Measurements from ENCODE around the gene PIH1D1. TPM values are rescaled to one million over a fixed set of nuclear protein-coding genes. Genes with fewer than 3 reads are reported as not detected.

The PIH1D1 gene
- total RNA-seq, 1 experiment from 2014 or later = 99.2 TPM

Other genes with a start within 250 kb of the PIH1D1 start
- 0.16 and 0.85 TPM in 2 replicates for gene SLC6A16, start 126.6 kb downstream of the PIH1D1 start, total RNA-seq (2014; rRNA removed; shearing (Covaris generic))
- not detected in 2 replicates for gene CD37, start 116.4 kb downstream of the PIH1D1 start, total RNA-seq (2014; rRNA removed; shearing (Covaris generic))
- 48.7 and 54.3 TPM in 2 replicates for gene TEAD2, start 89.4 kb downstream of the PIH1D1 start, total RNA-seq (2014; rRNA removed; shearing (Covaris generic))
- 0.08 and 3.8 TPM in 2 replicates for gene DKKL1, start 87.9 kb downstream of the PIH1D1 start, total RNA-seq (2014; rRNA removed; shearing (Covaris generic))
- not detected in 2 replicates for gene KASH5, start 63.6 kb downstream of the PIH1D1 start, total RNA-seq (2014; rRNA removed; shearing (Covaris generic))
- gene PTH2, start 28.4 kb downstream of the PIH1D1 start, total RNA-seq (2014; rRNA removed; shearing (Covaris generic)) = not detected in 2 replicates
- gene GFY, start 26.4 kb downstream of the PIH1D1 start, total RNA-seq (2014; rRNA removed; shearing (Covaris generic)) = not detected in 2 replicates
- gene SLC17A7, start 10.3 kb downstream of the PIH1D1 start, total RNA-seq (2014; rRNA removed; shearing (Covaris generic)) = 0.25 and 0.45 TPM in 2 replicates
- gene ALDH16A1, start 1.4 kb upstream of the PIH1D1 start, total RNA-seq (2014; rRNA removed; shearing (Covaris generic)) = 17.0 and 25.7 TPM in 2 replicates
- gene FLT3LG, start 22.4 kb upstream of the PIH1D1 start, total RNA-seq (2014; rRNA removed; shearing (Covaris generic)) = 2.6 and 6.0 TPM in 2 replicates
- 3,219 and 3,620 TPM in 2 replicates for gene RPL13A, start 35.8 kb upstream of the PIH1D1 start, total RNA-seq (2014; rRNA removed; shearing (Covaris generic))
- gene RPS11, start 44.6 kb upstream of the PIH1D1 start, total RNA-seq (2014; rRNA removed; shearing (Covaris generic)) = 6,191 and 6,227 TPM in 2 replicates
- 2.3 and 2.7 TPM in 2 replicates for gene FCGRT, start 60.8 kb upstream of the PIH1D1 start, total RNA-seq (2014; rRNA removed; shearing (Covaris generic))
- gene RCN3, start 76.2 kb upstream of the PIH1D1 start, total RNA-seq (2014; rRNA removed; shearing (Covaris generic)) = 6.1 and 7.6 TPM in 2 replicates
- 95.7 and 114 TPM in 2 replicates for gene NOSIP, start 128.7 kb upstream of the PIH1D1 start, total RNA-seq (2014; rRNA removed; shearing (Covaris generic))
- 0.56 TPM in 1 of 2 replicates, not detected in the other for gene PRRG2, start 129.5 kb upstream of the PIH1D1 start, total RNA-seq (2014; rRNA removed; shearing (Covaris generic))
- 0.99 and 1.0 TPM in 2 replicates for gene PRR12, start 139.4 kb upstream of the PIH1D1 start, total RNA-seq (2014; rRNA removed; shearing (Covaris generic))
- gene RRAS, start 188.3 kb upstream of the PIH1D1 start, total RNA-seq (2014; rRNA removed; shearing (Covaris generic)) = 21.5 and 22.7 TPM in 2 replicates
- 13.9 and 17.5 TPM in 2 replicates for gene SCAF1, start 190.4 kb upstream of the PIH1D1 start, total RNA-seq (2014; rRNA removed; shearing (Covaris generic))
- 123 and 133 TPM in 2 replicates for gene IRF3, start 214.0 kb upstream of the PIH1D1 start, total RNA-seq (2014; rRNA removed; shearing (Covaris generic))
- 9.0 and 14.8 TPM in 2 replicates for gene BCL2L12, start 214.1 kb upstream of the PIH1D1 start, total RNA-seq (2014; rRNA removed; shearing (Covaris generic))
- gene PRMT1, start 225.5 kb upstream of the PIH1D1 start, total RNA-seq (2014; rRNA removed; shearing (Covaris generic)) = 629 and 716 TPM in 2 replicates
- 0.08 and 1.4 TPM in 2 replicates for gene ADM5, start 237.8 kb upstream of the PIH1D1 start, total RNA-seq (2014; rRNA removed; shearing (Covaris generic))
- 1.6 and 2.6 TPM in 2 replicates for gene CPT1C, start 239.3 kb upstream of the PIH1D1 start, total RNA-seq (2014; rRNA removed; shearing (Covaris generic))

All from H4 (cell line).